ENCODE measurements around the gene SIN3B.
A peak's percentile ranks its signal among the peaks of the same experiment; 100 is the strongest.

The SIN3B gene

GRCh38 chr19:16897029-16897855 lies 68.0 kb downstream of the SIN3B start (continued):
- peak; percentile 37 for TF ChIP-seq ZBTB26 (tag by site-specific recombination; optimal IDR thresholded peaks at IDR 0.05)
- TF ChIP-seq, protein P1, sequence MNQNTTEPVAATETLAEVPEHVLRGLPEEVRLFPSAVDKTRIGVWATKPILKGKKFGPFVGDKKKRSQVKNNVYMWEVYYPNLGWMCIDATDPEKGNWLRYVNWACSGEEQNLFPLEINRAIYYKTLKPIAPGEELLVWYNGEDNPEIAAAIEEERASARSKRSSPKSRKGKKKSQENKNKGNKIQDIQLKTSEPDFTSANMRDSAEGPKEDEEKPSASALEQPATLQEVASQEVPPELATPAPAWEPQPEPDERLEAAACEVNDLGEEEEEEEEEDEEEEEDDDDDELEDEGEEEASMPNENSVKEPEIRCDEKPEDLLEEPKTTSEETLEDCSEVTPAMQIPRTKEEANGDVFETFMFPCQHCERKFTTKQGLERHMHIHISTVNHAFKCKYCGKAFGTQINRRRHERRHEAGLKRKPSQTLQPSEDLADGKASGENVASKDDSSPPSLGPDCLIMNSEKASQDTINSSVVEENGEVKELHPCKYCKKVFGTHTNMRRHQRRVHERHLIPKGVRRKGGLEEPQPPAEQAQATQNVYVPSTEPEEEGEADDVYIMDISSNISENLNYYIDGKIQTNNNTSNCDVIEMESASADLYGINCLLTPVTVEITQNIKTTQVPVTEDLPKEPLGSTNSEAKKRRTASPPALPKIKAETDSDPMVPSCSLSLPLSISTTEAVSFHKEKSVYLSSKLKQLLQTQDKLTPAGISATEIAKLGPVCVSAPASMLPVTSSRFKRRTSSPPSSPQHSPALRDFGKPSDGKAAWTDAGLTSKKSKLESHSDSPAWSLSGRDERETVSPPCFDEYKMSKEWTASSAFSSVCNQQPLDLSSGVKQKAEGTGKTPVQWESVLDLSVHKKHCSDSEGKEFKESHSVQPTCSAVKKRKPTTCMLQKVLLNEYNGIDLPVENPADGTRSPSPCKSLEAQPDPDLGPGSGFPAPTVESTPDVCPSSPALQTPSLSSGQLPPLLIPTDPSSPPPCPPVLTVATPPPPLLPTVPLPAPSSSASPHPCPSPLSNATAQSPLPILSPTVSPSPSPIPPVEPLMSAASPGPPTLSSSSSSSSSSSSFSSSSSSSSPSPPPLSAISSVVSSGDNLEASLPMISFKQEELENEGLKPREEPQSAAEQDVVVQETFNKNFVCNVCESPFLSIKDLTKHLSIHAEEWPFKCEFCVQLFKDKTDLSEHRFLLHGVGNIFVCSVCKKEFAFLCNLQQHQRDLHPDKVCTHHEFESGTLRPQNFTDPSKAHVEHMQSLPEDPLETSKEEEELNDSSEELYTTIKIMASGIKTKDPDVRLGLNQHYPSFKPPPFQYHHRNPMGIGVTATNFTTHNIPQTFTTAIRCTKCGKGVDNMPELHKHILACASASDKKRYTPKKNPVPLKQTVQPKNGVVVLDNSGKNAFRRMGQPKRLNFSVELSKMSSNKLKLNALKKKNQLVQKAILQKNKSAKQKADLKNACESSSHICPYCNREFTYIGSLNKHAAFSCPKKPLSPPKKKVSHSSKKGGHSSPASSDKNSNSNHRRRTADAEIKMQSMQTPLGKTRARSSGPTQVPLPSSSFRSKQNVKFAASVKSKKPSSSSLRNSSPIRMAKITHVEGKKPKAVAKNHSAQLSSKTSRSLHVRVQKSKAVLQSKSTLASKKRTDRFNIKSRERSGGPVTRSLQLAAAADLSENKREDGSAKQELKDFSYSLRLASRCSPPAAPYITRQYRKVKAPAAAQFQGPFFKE (tag by site-specific recombination; IDR thresholded peaks at IDR 0.05; ENCODE audit: borderline replicate concordance), result no peak
- TF ChIP-seq ZNF133 (tag by site-specific recombination; IDR thresholded peaks at IDR 0.05), result peak; percentile 60; the same call in 1 of the 2 replicates
- TF ChIP-seq ZNF830 (tag by site-specific recombination; IDR thresholded peaks at IDR 0.05; ENCODE audit: low read depth), result no peak
- no peak for TF ChIP-seq ZNF791 (tag by site-specific recombination; IDR thresholded peaks at IDR 0.05)
- TF ChIP-seq ZNF184 (tag by site-specific recombination; IDR thresholded peaks at IDR 0.05), result peak; percentile 54; the same call in 1 of the 2 replicates
- TF ChIP-seq, protein P2, sequence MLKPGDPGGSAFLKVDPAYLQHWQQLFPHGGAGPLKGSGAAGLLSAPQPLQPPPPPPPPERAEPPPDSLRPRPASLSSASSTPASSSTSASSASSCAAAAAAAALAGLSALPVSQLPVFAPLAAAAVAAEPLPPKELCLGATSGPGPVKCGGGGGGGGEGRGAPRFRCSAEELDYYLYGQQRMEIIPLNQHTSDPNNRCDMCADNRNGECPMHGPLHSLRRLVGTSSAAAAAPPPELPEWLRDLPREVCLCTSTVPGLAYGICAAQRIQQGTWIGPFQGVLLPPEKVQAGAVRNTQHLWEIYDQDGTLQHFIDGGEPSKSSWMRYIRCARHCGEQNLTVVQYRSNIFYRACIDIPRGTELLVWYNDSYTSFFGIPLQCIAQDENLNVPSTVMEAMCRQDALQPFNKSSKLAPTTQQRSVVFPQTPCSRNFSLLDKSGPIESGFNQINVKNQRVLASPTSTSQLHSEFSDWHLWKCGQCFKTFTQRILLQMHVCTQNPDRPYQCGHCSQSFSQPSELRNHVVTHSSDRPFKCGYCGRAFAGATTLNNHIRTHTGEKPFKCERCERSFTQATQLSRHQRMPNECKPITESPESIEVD (tag by site-specific recombination; IDR thresholded peaks at IDR 0.05), result no peak
- TF ChIP-seq, protein P3, sequence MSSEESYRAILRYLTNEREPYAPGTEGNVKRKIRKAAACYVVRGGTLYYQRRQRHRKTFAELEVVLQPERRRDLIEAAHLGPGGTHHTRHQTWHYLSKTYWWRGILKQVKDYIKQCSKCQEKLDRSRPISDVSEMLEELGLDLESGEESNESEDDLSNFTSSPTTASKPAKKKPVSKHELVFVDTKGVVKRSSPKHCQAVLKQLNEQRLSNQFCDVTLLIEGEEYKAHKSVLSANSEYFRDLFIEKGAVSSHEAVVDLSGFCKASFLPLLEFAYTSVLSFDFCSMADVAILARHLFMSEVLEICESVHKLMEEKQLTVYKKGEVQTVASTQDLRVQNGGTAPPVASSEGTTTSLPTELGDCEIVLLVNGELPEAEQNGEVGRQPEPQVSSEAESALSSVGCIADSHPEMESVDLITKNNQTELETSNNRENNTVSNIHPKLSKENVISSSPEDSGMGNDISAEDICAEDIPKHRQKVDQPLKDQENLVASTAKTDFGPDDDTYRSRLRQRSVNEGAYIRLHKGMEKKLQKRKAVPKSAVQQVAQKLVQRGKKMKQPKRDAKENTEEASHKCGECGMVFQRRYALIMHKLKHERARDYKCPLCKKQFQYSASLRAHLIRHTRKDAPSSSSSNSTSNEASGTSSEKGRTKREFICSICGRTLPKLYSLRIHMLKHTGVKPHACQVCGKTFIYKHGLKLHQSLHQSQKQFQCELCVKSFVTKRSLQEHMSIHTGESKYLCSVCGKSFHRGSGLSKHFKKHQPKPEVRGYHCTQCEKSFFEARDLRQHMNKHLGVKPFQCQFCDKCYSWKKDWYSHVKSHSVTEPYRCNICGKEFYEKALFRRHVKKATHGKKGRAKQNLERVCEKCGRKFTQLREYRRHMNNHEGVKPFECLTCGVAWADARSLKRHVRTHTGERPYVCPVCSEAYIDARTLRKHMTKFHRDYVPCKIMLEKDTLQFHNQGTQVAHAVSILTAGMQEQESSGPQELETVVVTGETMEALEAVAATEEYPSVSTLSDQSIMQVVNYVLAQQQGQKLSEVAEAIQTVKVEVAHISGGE (tag by site-specific recombination; conservative IDR thresholded peaks at IDR 0.05; ENCODE audit: low read depth), result no peak
- peak; percentile 95 for TF ChIP-seq GLIS1 (tag by site-specific recombination; IDR thresholded peaks at IDR 0.05)
- no peak for TF ChIP-seq ZNF514 (tag by site-specific recombination; IDR thresholded peaks at IDR 0.05)
- no peak for TF ChIP-seq ZFP3 (tag by site-specific recombination; IDR thresholded peaks at IDR 0.05; ENCODE audit: low read depth)
- TF ChIP-seq CTCF (tag by site-specific recombination; IDR thresholded peaks at IDR 0.05), result no peak
- no peak for TF ChIP-seq MYNN (tag by site-specific recombination; IDR thresholded peaks at IDR 0.05; ENCODE audit: borderline replicate concordance)
- no peak for TF ChIP-seq IKZF3 (tag by site-specific recombination; IDR thresholded peaks at IDR 0.05)
- no peak for TF ChIP-seq ZBTB49 (tag by site-specific recombination; IDR thresholded peaks at IDR 0.05; ENCODE audit: low read depth)
- TF ChIP-seq ZNF146 (tag by site-specific recombination; IDR thresholded peaks at IDR 0.05), result no peak
- no peak for TF ChIP-seq ZNF473 (tag by site-specific recombination; IDR thresholded peaks at IDR 0.05)
- TF ChIP-seq ZNF707 (tag by site-specific recombination; IDR thresholded peaks at IDR 0.05), result no peak
- no peak for TF ChIP-seq FEZF1 (tag by site-specific recombination; IDR thresholded peaks at IDR 0.05)
- no peak for TF ChIP-seq ZNF585B (tag by site-specific recombination; IDR thresholded peaks at IDR 0.05)
- TF ChIP-seq ZBTB48 (tag by site-specific recombination; IDR thresholded peaks at IDR 0.05), result peak; percentile 59; the same call in 1 of the 2 replicates
- TF ChIP-seq ZNF549 (tag by site-specific recombination; IDR thresholded peaks at IDR 0.05), result no peak
